GM10266 (cell line): ENCODE measurements around the gene OR4D1.
"Not testable (repeated sequence)": the region's sequence is repeated elsewhere in the genome, so short reads cannot be mapped to it uniquely, and the experiment has no call there.

Source experiments
- DNase-seq: peaks from one replicate; pipeline ENCODE4 v3.0.0; 2012; ENCODE audit errors: extremely low spot score
- TF ChIP-seq, protein P1 (sequence below): IDR thresholded peaks from 2 replicates; pipeline ENCODE4 v1.5.1; 2012; ENCODE audit warnings: mild to moderate bottlenecking, low read depth; ENCODE audit not compliant: control insufficient read depth, insufficient read depth; ENCODE audit errors: missing control alignments

Gene OR4D1

GRCh38 chr17:58136669-58137279 is 11.4 kb upstream of the OR4D1 start:
- no peak for DNase-seq
- TF ChIP-seq, protein P1, sequence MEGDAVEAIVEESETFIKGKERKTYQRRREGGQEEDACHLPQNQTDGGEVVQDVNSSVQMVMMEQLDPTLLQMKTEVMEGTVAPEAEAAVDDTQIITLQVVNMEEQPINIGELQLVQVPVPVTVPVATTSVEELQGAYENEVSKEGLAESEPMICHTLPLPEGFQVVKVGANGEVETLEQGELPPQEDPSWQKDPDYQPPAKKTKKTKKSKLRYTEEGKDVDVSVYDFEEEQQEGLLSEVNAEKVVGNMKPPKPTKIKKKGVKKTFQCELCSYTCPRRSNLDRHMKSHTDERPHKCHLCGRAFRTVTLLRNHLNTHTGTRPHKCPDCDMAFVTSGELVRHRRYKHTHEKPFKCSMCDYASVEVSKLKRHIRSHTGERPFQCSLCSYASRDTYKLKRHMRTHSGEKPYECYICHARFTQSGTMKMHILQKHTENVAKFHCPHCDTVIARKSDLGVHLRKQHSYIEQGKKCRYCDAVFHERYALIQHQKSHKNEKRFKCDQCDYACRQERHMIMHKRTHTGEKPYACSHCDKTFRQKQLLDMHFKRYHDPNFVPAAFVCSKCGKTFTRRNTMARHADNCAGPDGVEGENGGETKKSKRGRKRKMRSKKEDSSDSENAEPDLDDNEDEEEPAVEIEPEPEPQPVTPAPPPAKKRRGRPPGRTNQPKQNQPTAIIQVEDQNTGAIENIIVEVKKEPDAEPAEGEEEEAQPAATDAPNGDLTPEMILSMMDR = no peak

- TF ChIP-seq, protein P1 = no peak
- DNase-seq = no peak
Measured at GRCh38 chr17:58141505-58141904, 6.7 kb upstream of the OR4D1 start.

- DNase-seq = not testable (repeated sequence)
Measured at GRCh38 chr17:58143335-58143734, 4.8 kb upstream of the OR4D1 start.

- DNase-seq = no peak
- TF ChIP-seq, protein P1 = no peak
Measured at GRCh38 chr17:58144801-58145200, 3.4 kb upstream of the OR4D1 start.

GRCh38 chr17:58148609-58149008 is 425 bp downstream of the OR4D1 start:
- DNase-seq = no peak
- TF ChIP-seq, protein P1 = no peak

- no peak for DNase-seq
Measured at GRCh38 chr17:58150394-58150793, 2.2 kb downstream of the OR4D1 start.

GRCh38 chr17:58153046-58153445 is 4.9 kb downstream of the OR4D1 start:
- no peak for DNase-seq
- TF ChIP-seq, protein P1 = no peak

More at GRCh38 chr17:58150394-58150793, 2.2 kb downstream of the OR4D1 start:
- TF ChIP-seq, protein P1 = no peak

DNA sequence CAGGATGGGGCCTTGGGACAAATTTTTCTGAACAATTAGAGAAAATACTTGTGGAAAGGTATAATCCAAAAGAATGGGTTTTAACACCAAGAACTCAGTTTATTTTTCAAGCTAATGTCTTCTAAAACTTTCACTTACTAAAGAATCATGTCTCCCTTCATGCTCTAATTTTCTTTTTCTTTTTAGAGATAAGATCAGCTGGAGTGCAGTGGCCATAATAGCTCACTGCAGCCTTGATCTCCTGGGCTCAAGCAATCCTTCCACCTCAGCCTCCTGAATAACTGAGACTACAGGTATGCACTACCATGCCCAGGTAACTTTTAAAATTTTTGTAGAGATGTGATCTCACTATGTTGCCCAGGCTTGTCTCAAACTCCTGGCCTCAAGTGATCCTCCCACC is 5.5 kb downstream of the OR4D1 start:
- DNase-seq = no peak
- TF ChIP-seq, protein P1 = no peak
